RWPE2 (cell line): Measurements from ENCODE around the gene ZBTB7C.

Source experiments
- ATAC-seq: fragments of 200-7000 bp; cut with Tn5 transposase; 3 replicates; pipeline ENCODE4 v1.9.1; 2021; ENCODE audit warnings: low read depth
- DNase-seq: peaks from one replicate; pipeline ENCODE4 v3.0.0-alpha.2; 2020; ENCODE audit warnings: low spot score
- H3K27ac ChIP-seq: fragments of 450-650 bp; 2 replicates; pipeline ENCODE4 v1.5.1; 2017; ENCODE audit warnings: mild to moderate bottlenecking; ENCODE audit not compliant: poor library complexity, severe bottlenecking
- H3K27me3 ChIP-seq: fragments of 250-450 bp; sonication (Bioruptor Pico); 2 replicates; pipeline ENCODE4 v1.5.1; 2021; ENCODE audit warnings: mild to moderate bottlenecking, moderate library complexity; ENCODE audit not compliant: insufficient read depth, poor library complexity, severe bottlenecking
- H3K36me3 ChIP-seq: fragments of 250-450 bp; sonication (Bioruptor Pico); 2 replicates; pipeline ENCODE4 v1.5.1; 2020; ENCODE audit warnings: low read depth, mild to moderate bottlenecking, moderate library complexity
- H3K4me1 ChIP-seq: fragments of 250-450 bp; sonication (Bioruptor Pico); 2 replicates; pipeline ENCODE4 v1.5.1; 2021; ENCODE audit warnings: mild to moderate bottlenecking, moderate library complexity; ENCODE audit not compliant: insufficient read depth, poor library complexity, severe bottlenecking
- H3K4me3 ChIP-seq: fragments of 250-450 bp; sonication (Bioruptor Pico); 2 replicates; pipeline ENCODE4 v1.5.1; 2021; ENCODE audit warnings: mild to moderate bottlenecking, moderate library complexity; ENCODE audit not compliant: severe bottlenecking
- H3K9me3 ChIP-seq: fragments of 250-450 bp; sonication (Bioruptor Pico); 2 replicates; pipeline ENCODE4 v1.5.1; 2021; ENCODE audit warnings: mild to moderate bottlenecking, moderate library complexity; ENCODE audit not compliant: severe bottlenecking
- CTCF ChIP-seq: fragments of 450-650 bp; IDR thresholded peaks from one replicate; pipeline ENCODE4 v1.5.1; 2017; ENCODE audit warnings: mild to moderate bottlenecking, moderate library complexity; ENCODE audit not compliant: poor library complexity, severe bottlenecking

ZBTB7C gene

DNA sequence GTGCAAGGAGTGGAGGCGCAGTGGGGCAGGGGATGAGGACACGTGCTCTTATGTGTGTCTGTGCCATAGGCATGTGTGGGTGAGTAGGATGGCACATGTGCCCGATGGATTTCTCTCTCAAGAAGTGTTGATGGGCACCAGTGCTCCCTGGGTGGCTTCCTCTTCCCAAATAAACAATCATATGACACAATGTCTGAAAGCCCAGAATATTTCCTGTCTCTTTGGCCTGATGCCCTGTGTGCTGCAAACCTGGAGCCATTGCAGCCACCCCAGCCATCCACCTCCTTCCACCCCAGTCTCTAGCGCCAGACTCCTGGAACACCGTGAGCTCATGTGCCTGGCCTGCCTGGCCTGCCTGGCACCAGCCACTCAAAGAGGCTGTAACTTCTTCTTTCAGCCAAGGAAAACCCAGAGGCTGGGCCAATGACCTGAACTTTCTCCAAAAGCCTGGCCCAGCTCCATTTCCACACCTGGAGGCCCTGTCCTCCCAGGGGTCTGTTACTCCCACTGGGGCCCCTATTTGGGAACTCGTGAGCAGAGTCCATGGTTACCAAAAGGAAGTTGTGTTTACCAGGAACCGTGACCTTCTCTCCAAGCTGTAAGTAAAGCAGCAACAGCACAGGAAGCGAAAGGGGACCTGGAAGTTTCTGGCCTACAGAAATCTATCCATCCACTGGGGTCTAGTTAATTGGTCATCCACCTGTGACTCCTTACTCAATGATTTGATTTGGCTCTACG is 9.5 kb upstream of the ZBTB7C start:
- peaks cover 2% of the 10 kb centered on the region for H3K9me3 ChIP-seq
- DNase-seq = no peak
- H3K4me3 ChIP-seq = no peak overlapping the region
- peaks cover 4% of the 10 kb centered on the region for H3K27me3 ChIP-seq
- H3K36me3 ChIP-seq = no peaks in the 10 kb centered on the region
- ATAC-seq = no peak
- H3K27ac ChIP-seq = no peak overlapping the region
- no peaks in the 10 kb centered on the region for H3K4me1 ChIP-seq
- no peak for TF ChIP-seq CTCF

GRCh38 chr18:48417985-48418384 is 8.8 kb upstream of the ZBTB7C start:
- no peak overlapping the region for H3K4me3 ChIP-seq
- no peaks in the 10 kb centered on the region for H3K36me3 ChIP-seq
- H3K27ac ChIP-seq = no peak overlapping the region
- no peak for TF ChIP-seq CTCF
- H3K27me3 ChIP-seq = no peaks in the 10 kb centered on the region
- ATAC-seq (no peak), DNase-seq (no peak)
- peaks cover 2% of the 10 kb centered on the region for H3K9me3 ChIP-seq
- no peaks in the 10 kb centered on the region for H3K4me1 ChIP-seq

- peaks cover 22% of the 10 kb centered on the region for H3K27me3 ChIP-seq
- H3K4me1 ChIP-seq = no peaks in the 10 kb centered on the region
- DNase-seq (no peak), ATAC-seq (no peak)
- no peaks in the 10 kb centered on the region for H3K36me3 ChIP-seq
- H3K27ac ChIP-seq = no peak overlapping the region
- TF ChIP-seq CTCF = no peak
- H3K9me3 ChIP-seq = no peaks in the 10 kb centered on the region
- no peak overlapping the region for H3K4me3 ChIP-seq
Observed at GRCh38 chr18:48413342-48413741, 4.2 kb upstream of the ZBTB7C start.

DNA sequence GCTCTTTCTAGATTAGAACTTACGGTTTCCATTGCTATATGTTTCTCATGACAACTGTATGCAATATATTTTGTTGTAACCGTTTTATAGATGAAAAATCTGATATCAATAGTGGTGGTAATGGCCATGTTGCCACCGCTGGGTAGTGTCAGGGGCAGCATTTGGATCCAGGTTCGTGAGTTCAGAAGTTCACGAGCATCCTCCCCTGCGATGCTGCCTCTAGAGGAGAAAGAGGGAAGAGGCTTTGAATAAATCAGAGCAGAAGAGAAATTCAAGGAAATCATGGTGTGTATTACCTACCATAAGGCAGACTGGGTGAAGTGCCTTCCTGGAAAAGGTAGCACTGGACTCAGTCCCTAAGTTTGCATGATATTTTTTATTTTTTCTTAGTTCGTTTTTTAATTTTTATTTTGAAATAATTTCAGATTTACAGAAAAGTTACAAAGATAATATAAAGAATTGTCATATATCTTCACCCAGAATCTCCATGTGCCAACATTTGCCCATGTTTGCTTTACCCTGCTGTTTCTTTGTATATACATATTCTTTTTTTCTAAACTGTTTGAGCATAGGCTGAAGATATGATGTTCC is 3.3 kb upstream of the ZBTB7C start:
- no peak overlapping the region for H3K4me3 ChIP-seq
- ATAC-seq (no peak), DNase-seq (no peak)
- H3K4me1 ChIP-seq = no peaks in the 10 kb centered on the region
- H3K27ac ChIP-seq = no peak overlapping the region
- TF ChIP-seq CTCF = peak; percentile 88
- no peaks in the 10 kb centered on the region for H3K9me3 ChIP-seq
- no peaks in the 10 kb centered on the region for H3K36me3 ChIP-seq
- peaks cover 31% of the 10 kb centered on the region for H3K27me3 ChIP-seq
